GM23338 (cell line): ENCODE measurements around the gene MYCN. TPM values are rescaled to one million over a fixed set of nuclear protein-coding genes. Genes with fewer than 3 reads are reported as not detected.

Source experiments
- ATAC-seq: fragments of 200-7000 bp; cut with Tn5 transposase; 3 replicates; pipeline ENCODE4 v1.9.1; 2020
- DNase-seq: peaks from one replicate; pipeline ENCODE4 v3.0.0-alpha.2; 2015; ENCODE audit warnings: low spot score
- H2AFZ ChIP-seq: fragments of 200-600 bp; sonication (generic); 2 replicates; pipeline ENCODE4 v1.8.0; 2016; ENCODE audit warnings: antibody characterized with exemption, mild to moderate bottlenecking, moderate library complexity
- H3F3A ChIP-seq: fragments of 200-600 bp; sonication (generic); replicated peaks from 2 replicates; pipeline ENCODE4 v1.8.0; 2017; ENCODE audit warnings: antibody characterized with exemption, mixed run types, low read depth
- H3K27ac ChIP-seq: fragments of 200-600 bp; sonication (generic); 2 replicates; pipeline ENCODE4 v1.6.1; 2016; ENCODE audit warnings: low read depth
- H3K27me3 ChIP-seq: fragments of 200-600 bp; sonication (generic); 2 replicates; pipeline ENCODE4 v1.8.0; 2016; ENCODE audit warnings: mild to moderate bottlenecking, mixed run types, moderate library complexity; ENCODE audit not compliant: insufficient read depth
- H3K36me3 ChIP-seq: fragments of 200-600 bp; sonication (generic); 2 replicates; pipeline ENCODE4 v1.8.0; 2016; ENCODE audit warnings: mild to moderate bottlenecking; ENCODE audit not compliant: insufficient read depth
- H3K4me1 ChIP-seq: fragments of 200-600 bp; sonication (generic); 2 replicates; pipeline ENCODE4 v1.8.0; 2016; ENCODE audit warnings: mild to moderate bottlenecking, moderate library complexity; ENCODE audit not compliant: insufficient read depth
- H3K4me2 ChIP-seq: fragments of 200-600 bp; sonication (generic); 2 replicates; pipeline ENCODE4 v1.7.1; 2017; ENCODE audit warnings: mixed run types
- H3K4me3 ChIP-seq: fragments of 200-600 bp; sonication (generic); 2 replicates; pipeline ENCODE4 v1.6.1; 2016; ENCODE audit warnings: mixed run types
- H3K79me2 ChIP-seq: fragments of 200-600 bp; sonication (generic); replicated peaks from 2 replicates; pipeline ENCODE4 v1.8.0; 2017; ENCODE audit warnings: mild to moderate bottlenecking; ENCODE audit not compliant: insufficient read depth
- H3K9me2 ChIP-seq: fragments of 200-600 bp; sonication (generic); 2 replicates; pipeline ENCODE4 v1.8.0; 2017; ENCODE audit not compliant: insufficient read depth
- H4K20me1 ChIP-seq: fragments of 200-600 bp; sonication (generic); replicated peaks from 2 replicates; pipeline ENCODE4 v1.8.0; 2017; ENCODE audit warnings: mild to moderate bottlenecking; ENCODE audit not compliant: insufficient read depth
- H3K27ac Mint-ChIP-seq: 2 replicates; pipeline ENCODE4 v1.8.0; 2020; ENCODE audit warnings: inconsistent platforms, mild to moderate bottlenecking, moderate library complexity, mixed read lengths
- H3K27me3 Mint-ChIP-seq: 3 replicates; pipeline ENCODE4 v1.8.0; 2022; ENCODE audit warnings: low read depth, mild to moderate bottlenecking, moderate library complexity, mixed read lengths, inconsistent platforms; ENCODE audit not compliant: insufficient read depth, poor library complexity
- H3K36me3 Mint-ChIP-seq: 3 replicates; pipeline ENCODE4 v1.8.0; 2021; ENCODE audit warnings: low read depth, mild to moderate bottlenecking, inconsistent platforms, moderate library complexity, mixed read lengths
- H3K4me1 Mint-ChIP-seq: 3 replicates; pipeline ENCODE4 v1.8.0; 2020; ENCODE audit warnings: mild to moderate bottlenecking, inconsistent platforms, mixed read lengths
- H3K4me3 Mint-ChIP-seq: 3 replicates; pipeline ENCODE4 v1.8.0; 2021; ENCODE audit warnings: moderate library complexity, mild to moderate bottlenecking, inconsistent platforms, mixed read lengths
- H3K9me3 Mint-ChIP-seq: 3 replicates; pipeline ENCODE4 v1.8.0; 2020; ENCODE audit warnings: moderate library complexity, mild to moderate bottlenecking, inconsistent platforms, mixed read lengths
- EZH2phosphoT487 ChIP-seq: fragments of 200-600 bp; sonication (generic); IDR thresholded peaks from one replicate; pipeline ENCODE4 v1.8.1; 2018; ENCODE audit warnings: antibody characterized with exemption; ENCODE audit not compliant: unreplicated experiment
- JUNB ChIP-seq: IDR thresholded peaks from one replicate; pipeline ENCODE4 v1.6.1; 2016; ENCODE audit warnings: antibody characterized with exemption; ENCODE audit not compliant: unreplicated experiment
- NANOG ChIP-seq: IDR thresholded peaks from 2 replicates; pipeline ENCODE4 v1.6.1; 2016; ENCODE audit warnings: antibody characterized with exemption, borderline replicate concordance
- POLR2AphosphoS5 ChIP-seq: IDR thresholded peaks from 2 replicates; pipeline ENCODE4 v1.6.1; 2016; ENCODE audit warnings: antibody characterized with exemption, low read depth
- STAT1 ChIP-seq: IDR thresholded peaks from one replicate; pipeline ENCODE4 v1.6.1; 2016; ENCODE audit warnings: antibody characterized with exemption; ENCODE audit not compliant: unreplicated experiment
- ZNF331 ChIP-seq: fragments of 250-450 bp; sonication (Bioruptor Pico); IDR thresholded peaks from 2 replicates; pipeline ENCODE4 v1.5.0; 2020; ENCODE audit warnings: low read depth, mild to moderate bottlenecking, moderate library complexity
- polyA plus RNA-seq: library from polyadenylated mRNA; unstranded; fragments of >200 nt; fragmentation: Nextera tagmentation; extraction: Ambion mirVana; gene quantifications from 2 replicates; pipeline ENCODE4 v1.2.1, GENCODE V29; 2016
- total RNA-seq: library from RNA; depleted of rRNA; stranded (reverse); fragments of >200 nt; shearing (Covaris generic); gene quantifications from 2 replicates; pipeline ENCODE4 v1.2.3, GENCODE V29; 2014
- TF ChIP-seq, protein P1 (sequence below): fragments of 250-450 bp; sonication (Bioruptor Pico); IDR thresholded peaks from 2 replicates; pipeline ENCODE4 v1.5.0; 2020; ENCODE audit warnings: mild to moderate bottlenecking, moderate library complexity

MYCN gene
- total and polyA plus RNA-seq, 2 experiments from 2014 or later: 50.8 to 145 TPM

DNA sequence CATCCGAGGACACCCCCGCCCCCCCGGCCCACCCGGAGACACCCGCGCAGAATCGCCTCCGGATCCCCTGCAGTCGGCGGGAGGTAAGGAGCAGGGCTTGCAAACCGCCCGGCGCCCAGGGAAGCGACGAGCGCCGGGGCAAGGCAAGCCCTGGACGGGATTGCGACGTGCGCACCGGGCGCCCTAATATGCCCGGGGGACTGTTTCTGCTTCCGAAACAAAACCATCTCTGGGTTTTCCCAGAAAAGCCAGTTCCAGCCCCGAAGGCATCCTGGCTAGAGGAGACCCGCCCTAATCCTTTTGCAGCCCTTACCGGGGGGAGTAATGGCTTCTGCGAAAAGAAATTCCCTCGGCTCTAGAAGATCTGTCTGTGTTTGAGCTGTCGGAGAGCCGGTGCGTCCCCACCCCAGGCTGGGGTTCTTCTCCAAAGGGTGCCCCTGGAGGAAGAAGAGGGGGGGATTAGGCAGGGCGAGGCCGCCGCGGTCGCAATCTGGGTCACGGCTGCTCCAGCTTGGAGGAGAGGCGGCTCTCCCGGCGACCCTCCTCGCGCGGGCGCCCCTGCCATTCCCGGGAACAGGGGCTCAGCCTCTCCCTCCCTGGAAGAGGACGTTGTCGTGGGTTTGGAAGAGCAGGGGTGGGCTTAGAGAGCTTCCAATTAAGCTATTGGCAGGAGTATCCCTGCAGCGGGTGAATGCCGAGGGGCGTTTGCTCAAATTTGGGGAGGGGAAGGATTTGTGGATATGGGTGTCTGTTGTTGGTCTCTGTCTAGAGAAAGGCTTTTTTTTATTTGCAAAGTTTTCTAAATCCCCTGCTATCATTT is 521 bp downstream of the MYCN start:
- DNase-seq (peak; percentile 52), ATAC-seq (peak; percentile 7)
- H4K20me1 ChIP-seq: peaks cover 24% of the 10 kb centered on the region
- peaks cover 21% of the 10 kb centered on the region for H3K36me3 ChIP-seq
- H2AFZ ChIP-seq: no peak overlapping the region
- H3K4me1 ChIP-seq: peaks cover 49% of the 10 kb centered on the region
- peak overlapping the region; percentile 98 for H3K4me3 Mint-ChIP-seq
- TF ChIP-seq JUNB: no peak
- peak overlapping the region; percentile 96 for H3K4me2 ChIP-seq
- no peaks in the 10 kb centered on the region for H3K27me3 ChIP-seq
- H3K4me1 Mint-ChIP-seq: peaks cover 47% of the 10 kb centered on the region
- H3F3A ChIP-seq: peaks cover 24% of the 10 kb centered on the region
- peaks cover 8% of the 10 kb centered on the region for H3K9me3 Mint-ChIP-seq
- peak overlapping the region; percentile 97 for H3K27ac Mint-ChIP-seq
- H3K27ac ChIP-seq: peak overlapping the region; percentile 99
- H3K4me3 ChIP-seq: peak overlapping the region; percentile 100
- H3K27me3 Mint-ChIP-seq: peaks cover 38% of the 10 kb centered on the region
- peaks cover 58% of the 10 kb centered on the region for H3K79me2 ChIP-seq
- peaks cover 53% of the 10 kb centered on the region for H3K36me3 Mint-ChIP-seq
- H3K9me2 ChIP-seq: no peaks in the 10 kb centered on the region

DNA sequence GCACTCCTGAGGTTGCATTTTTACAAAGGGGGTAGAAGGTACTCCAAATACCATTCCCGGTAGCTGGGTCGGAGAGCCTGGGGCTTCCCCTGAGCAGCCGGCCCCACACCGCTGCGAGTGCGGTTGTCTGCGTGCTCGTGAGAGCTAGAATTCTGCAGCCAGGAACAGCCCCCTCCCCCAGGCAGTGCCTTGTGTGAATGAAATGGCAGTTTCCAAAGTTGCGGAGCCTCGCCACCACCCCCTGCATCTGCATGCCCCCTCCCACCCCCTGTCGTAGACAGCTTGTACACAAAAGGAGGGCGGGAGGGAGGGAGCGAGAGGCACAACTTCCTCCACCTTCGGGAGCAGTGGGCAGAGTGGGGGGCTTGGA is 1.1 kb downstream of the MYCN start:
- H2AFZ ChIP-seq: no peak overlapping the region
- peaks cover 30% of the 10 kb centered on the region for H3F3A ChIP-seq
- peaks cover 27% of the 10 kb centered on the region for H3K36me3 ChIP-seq
- Mint-ChIP-seq H3K27me3 (peaks cover 42% of the 10 kb centered on the region), H3K9me3 (peaks cover 8% of the 10 kb centered on the region), H3K36me3 (peaks cover 59% of the 10 kb centered on the region), H3K27ac (peak overlapping the region; percentile 97), H3K4me3 (peak overlapping the region; percentile 98), H3K4me1 (peaks cover 47% of the 10 kb centered on the region)
- peaks cover 30% of the 10 kb centered on the region for H4K20me1 ChIP-seq
- DNase-seq (peak; percentile 88), ATAC-seq (peak; percentile 17)
- TF ChIP-seq NANOG (no peak), POLR2AphosphoS5 (peak; percentile 65)
- peak overlapping the region; percentile 99 for H3K27ac ChIP-seq
- peak overlapping the region; percentile 100 for H3K4me3 ChIP-seq
- H3K79me2 ChIP-seq: peaks cover 64% of the 10 kb centered on the region
- peak overlapping the region; percentile 96 for H3K4me2 ChIP-seq
- H3K4me1 ChIP-seq: peaks cover 49% of the 10 kb centered on the region
- H3K27me3 ChIP-seq: no peaks in the 10 kb centered on the region
- H3K9me2 ChIP-seq: no peaks in the 10 kb centered on the region

DNA sequence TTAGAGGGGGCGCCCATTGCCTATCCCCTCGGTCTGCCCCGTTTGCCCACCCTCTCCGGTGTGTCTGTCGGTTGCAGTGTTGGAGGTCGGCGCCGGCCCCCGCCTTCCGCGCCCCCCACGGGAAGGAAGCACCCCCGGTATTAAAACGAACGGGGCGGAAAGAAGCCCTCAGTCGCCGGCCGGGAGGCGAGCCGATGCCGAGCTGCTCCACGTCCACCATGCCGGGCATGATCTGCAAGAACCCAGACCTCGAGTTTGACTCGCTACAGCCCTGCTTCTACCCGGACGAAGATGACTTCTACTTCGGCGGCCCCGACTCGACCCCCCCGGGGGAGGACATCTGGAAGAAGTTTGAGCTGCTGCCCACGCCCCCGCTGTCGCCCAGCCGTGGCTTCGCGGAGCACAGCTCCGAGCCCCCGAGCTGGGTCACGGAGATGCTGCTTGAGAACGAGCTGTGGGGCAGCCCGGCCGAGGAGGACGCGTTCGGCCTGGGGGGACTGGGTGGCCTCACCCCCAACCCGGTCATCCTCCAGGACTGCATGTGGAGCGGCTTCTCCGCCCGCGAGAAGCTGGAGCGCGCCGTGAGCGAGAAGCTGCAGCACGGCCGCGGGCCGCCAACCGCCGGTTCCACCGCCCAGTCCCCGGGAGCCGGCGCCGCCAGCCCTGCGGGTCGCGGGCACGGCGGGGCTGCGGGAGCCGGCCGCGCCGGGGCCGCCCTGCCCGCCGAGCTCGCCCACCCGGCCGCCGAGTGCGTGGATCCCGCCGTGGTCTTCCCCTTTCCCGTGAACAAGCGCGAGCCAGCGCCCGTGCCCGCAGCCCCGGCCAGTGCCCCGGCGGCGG is 1.7 kb downstream of the MYCN start:
- Histone ChIP-seq H4K20me1 (peaks cover 32% of the 10 kb centered on the region), H3K9me2 (no peaks in the 10 kb centered on the region), H3F3A (peaks cover 33% of the 10 kb centered on the region), H3K4me3 (peak overlapping the region; percentile 100), H3K4me2 (peak overlapping the region; percentile 87), H3K79me2 (peaks cover 70% of the 10 kb centered on the region), H2AFZ (no peak overlapping the region), H3K27me3 (no peaks in the 10 kb centered on the region), H3K36me3 (peaks cover 33% of the 10 kb centered on the region), H3K27ac (no peak overlapping the region), H3K4me1 (peaks cover 47% of the 10 kb centered on the region)
- Mint-ChIP-seq H3K4me1 (peaks cover 46% of the 10 kb centered on the region), H3K9me3 (peaks cover 8% of the 10 kb centered on the region), H3K27ac (peak overlapping the region; percentile 83; the same call in 1 of the 2 replicates), H3K36me3 (peaks cover 65% of the 10 kb centered on the region), H3K4me3 (peak overlapping the region; percentile 98), H3K27me3 (peaks cover 42% of the 10 kb centered on the region)
- peak; percentile 36 for DNase-seq
- ATAC-seq: no peak
- TF ChIP-seq, protein P1, sequence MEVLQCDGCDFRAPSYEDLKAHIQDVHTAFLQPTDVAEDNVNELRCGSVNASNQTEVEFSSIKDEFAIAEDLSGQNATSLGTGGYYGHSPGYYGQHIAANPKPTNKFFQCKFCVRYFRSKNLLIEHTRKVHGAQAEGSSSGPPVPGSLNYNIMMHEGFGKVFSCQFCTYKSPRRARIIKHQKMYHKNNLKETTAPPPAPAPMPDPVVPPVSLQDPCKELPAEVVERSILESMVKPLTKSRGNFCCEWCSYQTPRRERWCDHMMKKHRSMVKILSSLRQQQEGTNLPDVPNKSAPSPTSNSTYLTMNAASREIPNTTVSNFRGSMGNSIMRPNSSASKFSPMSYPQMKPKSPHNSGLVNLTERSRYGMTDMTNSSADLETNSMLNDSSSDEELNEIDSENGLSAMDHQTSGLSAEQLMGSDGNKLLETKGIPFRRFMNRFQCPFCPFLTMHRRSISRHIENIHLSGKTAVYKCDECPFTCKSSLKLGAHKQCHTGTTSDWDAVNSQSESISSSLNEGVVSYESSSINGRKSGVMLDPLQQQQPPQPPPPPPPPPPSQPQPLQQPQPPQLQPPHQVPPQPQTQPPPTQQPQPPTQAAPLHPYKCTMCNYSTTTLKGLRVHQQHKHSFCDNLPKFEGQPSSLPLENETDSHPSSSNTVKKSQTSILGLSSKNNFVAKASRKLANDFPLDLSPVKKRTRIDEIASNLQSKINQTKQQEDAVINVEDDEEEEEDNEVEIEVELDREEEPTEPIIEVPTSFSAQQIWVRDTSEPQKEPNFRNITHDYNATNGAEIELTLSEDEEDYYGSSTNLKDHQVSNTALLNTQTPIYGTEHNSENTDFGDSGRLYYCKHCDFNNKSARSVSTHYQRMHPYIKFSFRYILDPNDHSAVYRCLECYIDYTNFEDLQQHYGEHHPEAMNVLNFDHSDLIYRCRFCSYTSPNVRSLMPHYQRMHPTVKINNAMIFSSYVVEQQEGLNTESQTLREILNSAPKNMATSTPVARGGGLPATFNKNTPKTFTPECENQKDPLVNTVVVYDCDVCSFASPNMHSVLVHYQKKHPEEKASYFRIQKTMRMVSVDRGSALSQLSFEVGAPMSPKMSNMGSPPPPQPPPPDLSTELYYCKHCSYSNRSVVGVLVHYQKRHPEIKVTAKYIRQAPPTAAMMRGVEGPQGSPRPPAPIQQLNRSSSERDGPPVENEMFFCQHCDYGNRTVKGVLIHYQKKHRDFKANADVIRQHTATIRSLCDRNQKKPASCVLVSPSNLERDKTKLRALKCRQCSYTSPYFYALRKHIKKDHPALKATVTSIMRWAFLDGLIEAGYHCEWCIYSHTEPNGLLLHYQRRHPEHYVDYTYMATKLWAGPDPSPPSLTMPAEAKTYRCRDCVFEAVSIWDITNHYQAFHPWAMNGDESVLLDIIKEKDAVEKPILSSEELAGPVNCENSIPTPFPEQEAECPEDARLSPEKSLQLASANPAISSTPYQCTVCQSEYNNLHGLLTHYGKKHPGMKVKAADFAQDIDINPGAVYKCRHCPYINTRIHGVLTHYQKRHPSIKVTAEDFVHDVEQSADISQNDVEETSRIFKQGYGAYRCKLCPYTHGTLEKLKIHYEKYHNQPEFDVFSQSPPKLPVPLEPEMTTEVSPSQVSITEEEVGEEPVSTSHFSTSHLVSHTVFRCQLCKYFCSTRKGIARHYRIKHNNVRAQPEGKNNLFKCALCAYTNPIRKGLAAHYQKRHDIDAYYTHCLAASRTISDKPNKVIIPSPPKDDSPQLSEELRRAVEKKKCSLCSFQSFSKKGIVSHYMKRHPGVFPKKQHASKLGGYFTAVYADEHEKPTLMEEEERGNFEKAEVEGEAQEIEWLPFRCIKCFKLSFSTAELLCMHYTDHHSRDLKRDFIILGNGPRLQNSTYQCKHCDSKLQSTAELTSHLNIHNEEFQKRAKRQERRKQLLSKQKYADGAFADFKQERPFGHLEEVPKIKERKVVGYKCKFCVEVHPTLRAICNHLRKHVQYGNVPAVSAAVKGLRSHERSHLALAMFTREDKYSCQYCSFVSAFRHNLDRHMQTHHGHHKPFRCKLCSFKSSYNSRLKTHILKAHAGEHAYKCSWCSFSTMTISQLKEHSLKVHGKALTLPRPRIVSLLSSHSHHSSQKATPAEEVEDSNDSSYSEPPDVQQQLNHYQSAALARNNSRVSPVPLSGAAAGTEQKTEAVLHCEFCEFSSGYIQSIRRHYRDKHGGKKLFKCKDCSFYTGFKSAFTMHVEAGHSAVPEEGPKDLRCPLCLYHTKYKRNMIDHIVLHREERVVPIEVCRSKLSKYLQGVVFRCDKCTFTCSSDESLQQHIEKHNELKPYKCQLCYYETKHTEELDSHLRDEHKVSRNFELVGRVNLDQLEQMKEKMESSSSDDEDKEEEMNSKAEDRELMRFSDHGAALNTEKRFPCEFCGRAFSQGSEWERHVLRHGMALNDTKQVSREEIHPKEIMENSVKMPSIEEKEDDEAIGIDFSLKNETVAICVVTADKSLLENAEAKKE (CRISPR knock-in tag): no peak
- TF ChIP-seq POLR2AphosphoS5 (no peak; the same call in none of the 2 replicates), EZH2phosphoT487 (no peak), ZNF331 (CRISPR knock-in tag) (no peak), JUNB (no peak), STAT1 (no peak)
